ENCODE results near the gene ANKRD63. TPM values are rescaled to one million over a fixed set of nuclear protein-coding genes. Genes with fewer than 3 reads are reported as not detected.

The ANKRD63 gene
- total and polyA plus RNA-seq, 9 of the 15 experiments (the other 6 are each of a cell fraction or from before 2014, with no cell fraction given) = 1.3 to 2.0 (median 1.8) TPM; not detected in 6

- peaks cover 8 to 48% of the 10 kb centered on the region in 2 experiments for H3K4me1 ChIP-seq (replicated peaks in 1 of 2; ENCODE audit: control insufficient read depth in 2 of 2, insufficient read depth in 2 of 2, low read length in 2 of 2)
- H3K27me3 ChIP-seq (ENCODE audit: control insufficient read depth in 2 of 2, insufficient read depth in 2 of 2, low read length in 2 of 2) = no peaks in the 10 kb centered on the region; a peak in 1 of 5 replicates
- CTCF ChIA-PET (ENCODE audit: low intra/inter-chr PET ratio) = interaction anchor here (1.4 to 6.3 kb wide), 2 partner anchors 9 to 26 kb away, joined by 3 to 87 read pairs; partner anchors contain the start of gene PLCB2
- in situ Hi-C loops (cut with MboI) (no loop called here), intact Hi-C loops (cut with micrococcal nuclease) (loop anchor here (2.0 to 5.0 kb wide), 2 partner anchors 39 to 139 kb away; partner anchors contain the start of gene INAFM2)
- no peak overlapping the region for H3K27ac ChIP-seq (ENCODE audit: extremely low read depth, low read depth, low read length)
- POLR2A ChIA-PET = no interaction called here
- no peak overlapping the region for H2AFZ ChIP-seq (ENCODE audit: low read depth, low read length)
- no peaks in the 10 kb centered on the region for H3K9me1 ChIP-seq (ENCODE audit: control insufficient read depth, insufficient read depth, low read length)
- no peaks in the 10 kb centered on the region for H3K79me2 ChIP-seq (ENCODE audit: control insufficient read depth, insufficient read depth, low read length)
- no peak for TF ChIP-seq ZBTB2 (IDR thresholded peaks at IDR 0.05)
- no peak for TF ChIP-seq ETS1 (conservative IDR thresholded peaks at IDR 0.05; ENCODE audit: control insufficient read depth, low read depth, low read length)
- TF ChIP-seq CBFA2T2 (conservative IDR thresholded peaks at IDR 0.05) = no peak
- no TSS peak for BruUV-seq (replicated peaks)
- ATAC-seq = no peak
- H3K4me3 ChIP-seq = no peak overlapping the region
- no peak for FAIRE-seq
- no peaks in the 10 kb centered on the region for H4K20me1 ChIP-seq (replicated peaks; ENCODE audit: control insufficient read depth, insufficient read depth, low read length)
- H3K9me3 ChIP-seq (replicated peaks; ENCODE audit: control insufficient read depth, insufficient read depth, low read depth, low read length) = no peaks in the 10 kb centered on the region
- H3K36me3 ChIP-seq (ENCODE audit: control insufficient read depth, insufficient read depth, low read length) = no peaks in the 10 kb centered on the region
- H3K4me2 ChIP-seq (ENCODE audit: insufficient read depth, low read length) = no peak overlapping the region
- no peak for DNase-seq (ENCODE audit: extremely low read depth in 1 of 4, low spot score in 3 of 4)
- WGBS (ENCODE audit: insufficient coverage, low coverage, missing lambda C conversion rate) = 66% methylated on average over 26 of the region's 33 CpGs
- H3K9ac ChIP-seq (ENCODE audit: insufficient read depth in 1 of 2, low read depth in 2 of 2, low read length in 2 of 2) = no peak overlapping the region; a peak in 1 of 4 replicates
Measured at GRCh38 chr15:40283615-40284300, 894 bp upstream of the ANKRD63 start.

Measured in K562 (cell line).